Panc1 (cell line): ENCODE measurements around the gene KCTD1.

Experiments used
- POLR2AphosphoS5 ChIP-seq: IDR thresholded peaks from 2 replicates; pipeline ENCODE4 v1.6.1; 2012; ENCODE audit warnings: mild to moderate bottlenecking, low read depth, low read length, moderate library complexity
- SIN3A ChIP-seq: IDR thresholded peaks from 2 replicates; pipeline ENCODE4 v1.6.1; 2012; ENCODE audit warnings: low read depth, mild to moderate bottlenecking, low read length, moderate library complexity, borderline replicate concordance; ENCODE audit not compliant: insufficient read depth
- TCF7L2 ChIP-seq: IDR thresholded peaks from 2 replicates; pipeline ENCODE4 v1.6.1; 2011; ENCODE audit warnings: mild to moderate bottlenecking, low read depth, low read length, inconsistent platforms
- TF ChIP-seq, protein P1 (sequence below): fragments of 450-650 bp; IDR thresholded peaks from 2 replicates; pipeline ENCODE4 v1.5.1; 2017; ENCODE audit warnings: mild to moderate bottlenecking

DNA sequence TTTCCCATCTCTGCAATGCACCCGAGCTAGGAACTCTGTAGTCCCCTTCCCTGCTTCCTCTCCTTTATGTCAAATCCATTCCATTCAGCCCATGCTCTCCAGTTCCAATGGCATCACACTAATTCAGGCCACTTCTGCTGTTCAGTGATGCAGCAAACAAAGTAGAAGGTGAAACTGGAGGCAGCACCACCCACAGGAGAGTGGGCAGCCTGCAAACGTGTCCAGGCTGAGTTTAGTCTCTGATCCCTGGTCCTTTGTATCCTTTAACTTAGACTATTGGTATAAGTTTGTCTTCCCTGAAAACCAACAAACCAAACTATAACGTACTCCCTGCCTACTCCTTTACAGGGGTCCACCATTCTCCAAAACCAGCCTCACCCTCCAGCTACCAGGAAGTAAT lies 14.7 kb upstream of the KCTD1 start:
- TF ChIP-seq, protein P1, sequence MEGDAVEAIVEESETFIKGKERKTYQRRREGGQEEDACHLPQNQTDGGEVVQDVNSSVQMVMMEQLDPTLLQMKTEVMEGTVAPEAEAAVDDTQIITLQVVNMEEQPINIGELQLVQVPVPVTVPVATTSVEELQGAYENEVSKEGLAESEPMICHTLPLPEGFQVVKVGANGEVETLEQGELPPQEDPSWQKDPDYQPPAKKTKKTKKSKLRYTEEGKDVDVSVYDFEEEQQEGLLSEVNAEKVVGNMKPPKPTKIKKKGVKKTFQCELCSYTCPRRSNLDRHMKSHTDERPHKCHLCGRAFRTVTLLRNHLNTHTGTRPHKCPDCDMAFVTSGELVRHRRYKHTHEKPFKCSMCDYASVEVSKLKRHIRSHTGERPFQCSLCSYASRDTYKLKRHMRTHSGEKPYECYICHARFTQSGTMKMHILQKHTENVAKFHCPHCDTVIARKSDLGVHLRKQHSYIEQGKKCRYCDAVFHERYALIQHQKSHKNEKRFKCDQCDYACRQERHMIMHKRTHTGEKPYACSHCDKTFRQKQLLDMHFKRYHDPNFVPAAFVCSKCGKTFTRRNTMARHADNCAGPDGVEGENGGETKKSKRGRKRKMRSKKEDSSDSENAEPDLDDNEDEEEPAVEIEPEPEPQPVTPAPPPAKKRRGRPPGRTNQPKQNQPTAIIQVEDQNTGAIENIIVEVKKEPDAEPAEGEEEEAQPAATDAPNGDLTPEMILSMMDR: no peak
- TF ChIP-seq TCF7L2: no peak
- TF ChIP-seq POLR2AphosphoS5: no peak
- no peak for TF ChIP-seq SIN3A
